ENCODE data around the gene C1orf122. TPM values are rescaled to one million over a fixed set of nuclear protein-coding genes. Genes with fewer than 3 reads are reported as not detected.
A peak's percentile ranks its signal among the peaks of the same experiment; 100 is the strongest.

The C1orf122 gene
- total and polyA plus RNA-seq, 2 of the 13 experiments (the other 11 are each of a cell fraction or from before 2014, with no cell fraction given): 18.7 to 40.6 TPM

DNA sequence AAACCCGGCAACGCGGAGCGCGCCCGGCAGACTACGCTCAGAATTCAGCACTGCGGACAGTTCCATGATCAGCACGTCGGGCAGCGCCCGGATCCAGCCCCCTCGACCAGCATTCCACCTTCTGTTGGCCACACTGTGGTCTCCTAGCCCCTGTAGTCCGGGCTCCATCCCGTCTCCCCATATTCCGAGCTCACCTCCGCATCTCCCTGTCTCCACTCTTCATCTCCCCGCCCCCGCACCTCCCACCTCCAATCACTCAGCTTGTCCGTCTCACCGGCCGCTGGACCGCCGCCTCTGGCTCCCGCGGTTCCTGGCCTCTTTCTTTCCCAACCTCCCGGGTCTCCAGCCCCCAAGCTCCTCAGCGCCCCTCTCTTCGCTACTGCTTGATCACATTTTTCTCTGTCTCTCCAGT, 43.2 kb upstream of the C1orf122 start (continued):
- TF ChIP-seq ZNF383 (CRISPR knock-in tag; IDR thresholded peaks at IDR 0.05; ENCODE audit: borderline replicate concordance) (no peak), IRF1 (CRISPR knock-in tag; IDR thresholded peaks at IDR 0.05; ENCODE audit: low read depth) (peak; percentile 96), FUBP1 (CRISPR knock-in tag; IDR thresholded peaks at IDR 0.05; ENCODE audit: borderline replicate concordance) (no peak), MNT (IDR thresholded peaks at IDR 0.05) (no peak), PPARG (CRISPR knock-in tag; conservative IDR thresholded peaks at IDR 0.05) (peak; percentile 89), RNF219 (CRISPR knock-in tag; IDR thresholded peaks at IDR 0.05) (peak; percentile 96; the same call in 1 of the 2 replicates), ZNF557 (CRISPR knock-in tag; IDR thresholded peaks at IDR 0.05) (peak; percentile 100), GABPA (IDR thresholded peaks at IDR 0.05; ENCODE audit: low read depth, low read length) (no peak), GABPA (CRISPR knock-in tag; IDR thresholded peaks at IDR 0.05; ENCODE audit: low read depth) (peak; percentile 66), ZNF761 (CRISPR knock-in tag; conservative IDR thresholded peaks at IDR 0.05) (peak; percentile 85; the same call in 1 of the 2 replicates), RARG (CRISPR knock-in tag; IDR thresholded peaks at IDR 0.05; ENCODE audit: low read depth) (peak; percentile 78; the same call in 1 of the 2 replicates), ZNF282 (IDR thresholded peaks at IDR 0.05; ENCODE audit: partially characterized antibody) (no peak), ZSCAN12 (CRISPR knock-in tag; IDR thresholded peaks at IDR 0.05) (peak; percentile 99)
- TF ChIP-seq, protein P1, sequence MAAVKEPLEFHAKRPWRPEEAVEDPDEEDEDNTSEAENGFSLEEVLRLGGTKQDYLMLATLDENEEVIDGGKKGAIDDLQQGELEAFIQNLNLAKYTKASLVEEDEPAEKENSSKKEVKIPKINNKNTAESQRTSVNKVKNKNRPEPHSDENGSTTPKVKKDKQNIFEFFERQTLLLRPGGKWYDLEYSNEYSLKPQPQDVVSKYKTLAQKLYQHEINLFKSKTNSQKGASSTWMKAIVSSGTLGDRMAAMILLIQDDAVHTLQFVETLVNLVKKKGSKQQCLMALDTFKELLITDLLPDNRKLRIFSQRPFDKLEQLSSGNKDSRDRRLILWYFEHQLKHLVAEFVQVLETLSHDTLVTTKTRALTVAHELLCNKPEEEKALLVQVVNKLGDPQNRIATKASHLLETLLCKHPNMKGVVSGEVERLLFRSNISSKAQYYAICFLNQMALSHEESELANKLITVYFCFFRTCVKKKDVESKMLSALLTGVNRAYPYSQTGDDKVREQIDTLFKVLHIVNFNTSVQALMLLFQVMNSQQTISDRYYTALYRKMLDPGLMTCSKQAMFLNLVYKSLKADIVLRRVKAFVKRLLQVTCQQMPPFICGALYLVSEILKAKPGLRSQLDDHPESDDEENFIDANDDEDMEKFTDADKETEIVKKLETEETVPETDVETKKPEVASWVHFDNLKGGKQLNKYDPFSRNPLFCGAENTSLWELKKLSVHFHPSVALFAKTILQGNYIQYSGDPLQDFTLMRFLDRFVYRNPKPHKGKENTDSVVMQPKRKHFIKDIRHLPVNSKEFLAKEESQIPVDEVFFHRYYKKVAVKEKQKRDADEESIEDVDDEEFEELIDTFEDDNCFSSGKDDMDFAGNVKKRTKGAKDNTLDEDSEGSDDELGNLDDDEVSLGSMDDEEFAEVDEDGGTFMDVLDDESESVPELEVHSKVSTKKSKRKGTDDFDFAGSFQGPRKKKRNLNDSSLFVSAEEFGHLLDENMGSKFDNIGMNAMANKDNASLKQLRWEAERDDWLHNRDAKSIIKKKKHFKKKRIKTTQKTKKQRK (IDR thresholded peaks at IDR 0.05; ENCODE audit: low read length): no peak
- TF ChIP-seq, protein P2, sequence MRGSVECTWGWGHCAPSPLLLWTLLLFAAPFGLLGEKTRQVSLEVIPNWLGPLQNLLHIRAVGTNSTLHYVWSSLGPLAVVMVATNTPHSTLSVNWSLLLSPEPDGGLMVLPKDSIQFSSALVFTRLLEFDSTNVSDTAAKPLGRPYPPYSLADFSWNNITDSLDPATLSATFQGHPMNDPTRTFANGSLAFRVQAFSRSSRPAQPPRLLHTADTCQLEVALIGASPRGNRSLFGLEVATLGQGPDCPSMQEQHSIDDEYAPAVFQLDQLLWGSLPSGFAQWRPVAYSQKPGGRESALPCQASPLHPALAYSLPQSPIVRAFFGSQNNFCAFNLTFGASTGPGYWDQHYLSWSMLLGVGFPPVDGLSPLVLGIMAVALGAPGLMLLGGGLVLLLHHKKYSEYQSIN (CRISPR knock-in tag; IDR thresholded peaks at IDR 0.05; ENCODE audit: borderline replicate concordance): peak; percentile 97
- TF ChIP-seq, protein P3, sequence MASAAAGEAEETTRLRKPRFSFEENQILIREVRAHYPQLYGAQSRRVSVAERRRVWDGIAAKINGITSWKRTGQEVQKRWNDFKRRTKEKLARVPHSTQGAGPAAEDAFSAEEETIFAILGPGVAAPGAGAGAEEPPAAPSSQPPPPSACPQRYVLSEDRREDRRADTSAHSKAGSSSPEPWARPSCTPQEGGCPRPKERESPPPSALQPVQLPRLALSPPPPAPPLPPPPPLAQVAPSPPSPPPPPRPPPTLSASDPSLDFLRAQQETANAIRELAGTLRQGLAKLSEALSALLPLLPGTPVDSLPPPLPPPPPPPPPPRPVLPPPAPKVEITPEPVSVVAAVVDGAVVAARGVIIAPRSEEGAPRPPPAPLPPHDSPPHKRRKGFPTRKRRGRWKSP (CRISPR knock-in tag; IDR thresholded peaks at IDR 0.05): peak; percentile 87
